HL-60/S4 treated with phorbol 12-myristate 13-acetate at 8.2 ng/mL for 4 days and 3 days (cell line): ENCODE measurements around the gene C11orf68.

Experiments used
- in situ Hi-C: fragments of 300-500 bp; cut with MboI; formaldehyde crosslinking; loops from 2 replicates; pipeline ENCODE4 v1.15.0; 2022; ENCODE audit warnings: low sequenced_read_pairs

Gene C11orf68

DNA sequence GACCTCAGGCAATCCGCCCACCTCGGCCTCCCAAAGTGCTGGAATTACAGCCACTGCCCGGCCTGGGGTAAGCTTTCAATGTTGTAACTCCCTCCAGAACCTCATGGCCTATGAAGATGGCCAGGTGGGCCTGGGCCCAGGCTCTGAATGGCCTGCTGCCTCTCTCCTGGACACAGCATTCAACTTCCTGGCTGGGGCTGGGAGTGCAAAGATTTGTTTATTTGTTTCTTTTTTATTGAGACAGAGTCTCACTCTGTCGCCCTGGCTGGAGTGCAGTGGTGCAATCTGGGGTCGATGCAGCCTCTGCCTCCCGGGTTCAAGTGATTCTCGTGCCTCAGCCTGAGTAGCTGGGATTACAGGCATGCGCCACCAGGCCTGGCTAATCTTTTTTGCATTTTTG, 25.9 kb upstream of the C11orf68 start:
- in situ Hi-C loops, result no loop called here

DNA sequence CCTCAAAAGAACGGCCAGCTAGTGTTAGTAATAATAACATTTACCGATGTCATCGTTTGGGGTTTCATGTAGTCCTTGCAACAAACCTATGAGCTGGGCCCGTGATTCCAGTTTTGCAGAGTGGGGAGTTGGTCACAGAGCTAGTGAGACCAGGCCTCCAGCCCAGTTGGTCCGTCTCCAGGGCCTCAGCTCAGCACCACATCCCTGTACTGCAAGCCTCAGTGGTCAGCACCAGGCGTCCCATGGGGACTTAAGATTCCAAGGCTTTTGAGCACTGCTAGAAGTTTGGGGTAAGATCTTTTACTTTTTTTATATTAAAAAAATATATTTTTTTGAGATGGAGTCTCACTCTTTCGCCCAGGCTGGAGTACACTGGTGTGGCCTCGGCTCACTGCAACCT, 25.3 kb upstream of the C11orf68 start:
- in situ Hi-C loops, result no loop called here

DNA sequence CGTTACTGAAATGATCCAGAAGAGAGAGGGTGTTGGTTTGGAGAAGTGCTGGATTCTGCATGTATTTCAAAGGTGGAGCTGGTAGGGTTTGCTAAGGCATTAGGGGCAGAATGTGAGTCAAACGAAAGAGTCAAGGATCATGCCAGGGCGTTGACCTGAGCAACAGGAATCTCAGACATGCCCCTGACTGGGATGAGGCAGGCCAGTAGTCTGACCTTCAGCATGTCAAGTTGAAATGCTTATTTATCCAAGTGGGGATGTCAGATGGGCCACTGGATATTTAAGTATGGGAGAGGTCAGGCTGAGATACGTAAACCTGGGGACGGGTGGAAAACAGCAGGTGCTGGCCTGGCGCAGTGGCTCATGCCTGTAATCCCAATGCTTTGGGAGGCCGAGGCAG, 23.7 kb upstream of the C11orf68 start:
- in situ Hi-C loops, result no loop called here

DNA sequence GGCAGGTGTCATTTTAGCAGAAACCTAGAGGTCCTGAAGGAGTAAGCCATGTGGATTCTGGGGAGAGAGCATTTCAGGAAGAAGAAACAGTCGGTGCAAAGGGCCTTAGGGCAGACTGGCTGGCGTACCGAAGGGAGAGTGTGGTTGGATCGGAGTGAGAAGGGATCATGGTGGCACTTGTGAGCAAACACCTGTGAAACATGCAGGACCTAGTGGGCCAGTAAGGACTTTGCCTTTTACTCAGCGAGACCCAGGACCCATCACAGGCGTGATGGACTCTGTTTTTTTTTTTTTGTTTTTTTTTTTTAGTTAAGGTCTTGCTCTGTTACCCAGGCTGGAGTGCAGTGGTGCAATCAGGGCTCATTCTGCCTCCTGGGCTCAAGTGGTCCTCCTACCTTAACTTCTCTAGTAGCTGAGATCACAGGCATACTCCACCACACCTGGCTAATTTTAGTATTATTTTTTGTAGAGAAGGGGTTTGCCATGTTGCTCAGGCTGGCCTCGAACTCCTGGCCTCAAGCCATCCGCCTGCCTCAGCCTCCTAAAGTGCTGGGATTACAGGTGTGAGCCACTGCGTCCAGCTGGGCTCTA, 23.0 kb upstream of the C11orf68 start:
- in situ Hi-C loops, result no loop called here

- in situ Hi-C loops, result no loop called here
Measured at GRCh38 chr11:65937766-65938165, 18.9 kb upstream of the C11orf68 start.

GRCh38 chr11:65934014-65934413, 15.2 kb upstream of the C11orf68 start:
- in situ Hi-C loops, result no loop called here

- in situ Hi-C loops, result no loop called here
Measured at GRCh38 chr11:65932558-65932919, 13.7 kb upstream of the C11orf68 start.

GRCh38 chr11:65931773-65932557, 13.1 kb upstream of the C11orf68 start:
- in situ Hi-C loops, result no loop called here

GRCh38 chr11:65928667-65929066, 9.8 kb upstream of the C11orf68 start:
- in situ Hi-C loops, result no loop called here

- in situ Hi-C loops, result no loop called here
Measured at GRCh38 chr11:65927904-65928397, 9.1 kb upstream of the C11orf68 start.

- in situ Hi-C loops, result no loop called here
Measured at GRCh38 chr11:65925397-65925796, 6.5 kb upstream of the C11orf68 start.

DNA sequence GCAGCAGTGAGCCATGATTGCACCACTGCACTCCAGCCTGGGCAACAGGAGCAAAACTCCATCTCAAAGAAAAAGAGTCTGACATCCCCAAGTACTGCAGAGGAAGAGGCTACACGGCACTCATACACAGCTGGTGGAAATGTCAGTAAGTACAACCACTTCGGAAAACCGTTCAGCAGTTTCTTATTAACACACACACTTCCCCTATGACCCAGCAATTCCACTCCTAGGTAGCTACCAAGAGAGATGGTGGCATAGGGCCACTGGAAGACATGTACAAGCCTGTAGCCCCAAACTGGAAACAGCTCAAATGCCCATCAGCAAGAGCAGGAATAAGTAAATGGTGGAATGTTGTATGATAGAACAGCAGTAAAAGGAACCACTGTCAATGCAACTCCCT, 3.7 kb upstream of the C11orf68 start:
- in situ Hi-C loops, result no loop called here

DNA sequence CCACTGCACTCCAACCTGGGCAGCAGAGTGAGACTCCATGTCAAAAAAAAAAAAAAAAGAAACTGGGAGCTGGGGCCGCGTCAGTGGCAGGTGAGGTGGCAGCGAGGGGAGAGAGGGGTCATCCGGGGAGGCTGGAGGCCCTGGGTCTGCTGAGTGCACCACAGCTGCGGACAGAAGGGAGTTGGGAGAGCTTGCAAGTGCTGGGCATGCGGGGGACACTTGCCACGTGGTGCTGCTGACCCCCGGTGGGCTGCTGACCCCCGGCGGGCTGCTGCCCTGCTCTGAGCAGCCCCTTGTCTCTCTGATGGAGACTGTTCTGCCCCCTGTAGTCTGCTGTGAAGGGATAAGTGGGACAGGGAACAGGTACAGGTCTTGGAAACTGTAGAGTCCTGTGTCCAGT, 3.0 kb upstream of the C11orf68 start:
- in situ Hi-C loops, result no loop called here

GRCh38 chr11:65921033-65921555, 2.2 kb upstream of the C11orf68 start:
- in situ Hi-C loops, result no loop called here

GRCh38 chr11:65920372-65920802, 1.5 kb upstream of the C11orf68 start:
- in situ Hi-C loops, result no loop called here

DNA sequence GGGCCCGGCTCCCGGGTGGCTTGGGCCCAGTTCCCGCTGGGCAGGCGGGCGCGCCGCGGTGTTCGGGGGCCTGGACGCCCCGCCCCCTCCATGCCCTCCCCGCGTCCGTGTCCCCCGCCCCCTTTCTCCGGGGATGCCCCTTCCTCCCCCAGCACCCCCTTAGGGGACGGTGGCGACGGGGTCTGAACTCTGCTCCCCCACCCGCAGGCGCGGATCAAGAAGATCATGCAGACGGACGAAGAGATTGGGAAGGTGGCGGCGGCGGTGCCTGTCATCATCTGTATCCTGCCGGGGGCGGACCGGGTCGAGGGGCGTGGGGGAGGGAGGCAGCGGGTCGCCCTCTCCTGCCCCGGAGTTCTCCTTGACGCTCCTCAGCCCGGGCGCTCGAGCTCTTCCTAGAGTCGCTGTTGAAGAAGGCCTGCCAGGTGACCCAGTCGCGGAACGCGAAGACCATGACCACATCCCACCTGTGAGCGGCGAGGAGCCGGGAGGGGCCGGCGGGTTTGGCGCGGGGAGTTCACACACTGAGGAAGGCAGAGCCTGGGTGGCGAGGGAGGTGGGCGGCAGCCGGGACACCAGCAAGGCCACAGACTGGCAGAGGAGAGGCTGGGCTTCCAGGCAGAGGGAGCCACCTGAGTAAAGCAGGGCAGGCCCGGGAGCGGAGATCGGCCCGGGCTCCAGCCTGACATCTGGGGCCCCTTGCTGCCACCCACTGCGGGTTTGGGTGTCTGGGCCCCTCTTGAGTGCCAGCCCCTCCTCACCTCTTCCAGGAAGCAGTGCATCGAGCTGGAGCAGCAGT, 910 bp upstream of the C11orf68 start:
- in situ Hi-C loops, result no loop called here

GRCh38 chr11:65919141-65919572, 295 bp upstream of the C11orf68 start, which contains the start of gene DRAP1:
Gene DRAP1, plus strand, starts transcription at chr11:65919426. Its CDS starts 76 bp downstream, at chr11:65919502.
- in situ Hi-C loops, result no loop called here

GRCh38 chr11:65917434-65918210, 1.2 kb downstream of the C11orf68 start:
- in situ Hi-C loops, result no loop called here

DNA sequence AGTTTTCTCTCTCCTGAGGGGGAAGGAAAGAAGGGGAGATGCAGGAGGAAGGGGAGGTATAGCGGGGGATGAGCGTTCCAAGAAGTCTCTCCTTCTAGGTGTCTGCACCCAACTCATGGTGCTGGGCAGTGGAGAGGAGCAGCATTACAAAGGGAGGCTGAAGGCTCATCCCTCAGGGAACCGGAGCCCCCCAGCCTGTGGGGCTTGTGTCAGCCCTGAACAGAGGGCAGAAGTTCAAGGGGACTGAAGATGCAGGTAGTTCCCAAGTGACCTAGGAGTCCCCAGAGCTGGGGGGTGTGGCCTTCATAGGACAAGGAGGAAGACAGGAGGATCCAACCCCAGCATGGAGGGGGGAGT, 1.8 kb downstream of the C11orf68 start:
- in situ Hi-C loops, result no loop called here

DNA sequence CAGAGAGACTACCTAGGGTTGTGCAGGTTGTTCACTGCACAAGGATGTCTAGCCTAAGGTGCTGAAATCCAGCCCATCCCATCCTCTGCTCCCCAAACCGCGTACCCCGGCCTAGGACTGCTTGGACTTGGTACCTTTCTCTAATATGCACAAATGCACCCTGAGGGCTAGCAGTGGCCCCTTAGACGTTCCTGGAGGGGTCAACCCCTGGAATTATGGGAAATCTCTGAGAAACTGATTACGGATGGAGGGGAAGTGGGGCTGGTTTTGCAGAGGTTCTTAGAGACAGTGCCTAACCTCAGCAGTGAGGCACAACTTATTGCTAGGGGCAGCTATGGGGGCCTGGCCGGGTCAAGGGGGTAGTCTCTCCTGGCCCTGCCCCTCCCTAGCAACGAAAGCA, 2.5 kb downstream of the C11orf68 start:
- in situ Hi-C loops, result no loop called here

GRCh38 chr11:65915821-65916251, 3.0 kb downstream of the C11orf68 start:
- in situ Hi-C loops, result no loop called here
